GDM1 (cell line): ENCODE results near the gene SSBP3.

Experiments
- DNase-seq: peaks from one replicate; lab custom pipeline; 2025; lab: John Stamatoyannopoulos, UW

Gene SSBP3

DNA sequence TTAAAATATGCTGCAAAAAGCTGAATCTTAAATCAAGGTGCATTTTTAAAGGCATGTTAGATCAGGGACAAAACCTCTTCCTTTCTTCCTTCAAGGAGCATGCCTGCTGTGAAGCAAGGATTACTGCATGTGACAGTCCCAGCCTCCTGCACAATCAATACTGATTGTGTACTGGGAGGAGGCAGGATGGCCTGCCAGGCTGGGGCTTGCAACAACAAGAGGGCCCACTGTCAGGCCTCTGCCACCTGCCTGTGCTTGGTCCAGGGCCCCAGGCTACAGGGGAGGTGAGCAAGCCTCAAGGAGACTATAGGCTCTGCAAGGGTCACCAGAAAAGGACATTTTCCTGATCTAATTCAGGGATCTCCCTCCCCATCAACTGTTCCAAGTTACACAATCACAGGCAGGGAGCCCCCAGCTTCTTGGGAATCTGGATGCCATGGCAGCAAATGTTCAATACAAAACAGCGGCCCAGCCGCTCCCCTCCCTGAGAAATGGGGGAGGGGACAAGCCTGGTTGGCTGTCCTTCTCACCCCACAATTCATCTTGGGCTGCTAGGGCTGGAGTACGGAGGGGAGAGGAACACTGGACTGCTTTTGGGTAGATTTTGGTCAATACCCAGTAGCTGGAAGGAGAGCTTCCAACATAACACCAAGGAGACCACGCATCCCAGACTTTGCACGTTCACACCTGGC lies 76.7 kb downstream of the SSBP3 start:
- DNase-seq: no peak

DNA sequence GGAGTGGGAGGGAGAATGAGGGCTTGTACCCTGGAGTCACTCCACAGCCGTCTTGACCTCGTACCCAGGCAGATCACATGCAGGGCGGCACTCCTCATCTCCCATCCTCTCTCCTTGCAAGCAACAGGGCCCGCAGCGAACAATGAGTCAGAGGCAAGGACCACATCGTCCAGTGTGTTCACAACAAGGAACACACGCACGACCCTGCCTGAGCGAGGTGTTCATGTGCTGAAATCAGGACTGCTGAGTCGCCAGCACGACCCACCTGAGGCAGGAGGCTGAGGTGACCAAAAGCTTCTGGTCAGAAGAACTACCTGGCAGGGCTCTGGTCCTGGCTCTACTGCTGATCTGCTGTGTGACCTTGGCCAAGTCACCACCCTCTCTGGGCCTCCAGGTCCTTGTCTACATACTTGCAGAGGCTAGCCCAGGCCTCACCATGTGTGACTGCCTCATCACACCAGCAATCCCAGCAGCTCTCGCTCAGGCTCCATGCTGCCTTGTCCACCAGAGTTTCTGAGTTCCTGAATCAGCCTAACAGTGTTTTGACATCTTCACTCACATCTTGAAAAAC lies 78.0 kb downstream of the SSBP3 start:
- DNase-seq: no peak

DNA sequence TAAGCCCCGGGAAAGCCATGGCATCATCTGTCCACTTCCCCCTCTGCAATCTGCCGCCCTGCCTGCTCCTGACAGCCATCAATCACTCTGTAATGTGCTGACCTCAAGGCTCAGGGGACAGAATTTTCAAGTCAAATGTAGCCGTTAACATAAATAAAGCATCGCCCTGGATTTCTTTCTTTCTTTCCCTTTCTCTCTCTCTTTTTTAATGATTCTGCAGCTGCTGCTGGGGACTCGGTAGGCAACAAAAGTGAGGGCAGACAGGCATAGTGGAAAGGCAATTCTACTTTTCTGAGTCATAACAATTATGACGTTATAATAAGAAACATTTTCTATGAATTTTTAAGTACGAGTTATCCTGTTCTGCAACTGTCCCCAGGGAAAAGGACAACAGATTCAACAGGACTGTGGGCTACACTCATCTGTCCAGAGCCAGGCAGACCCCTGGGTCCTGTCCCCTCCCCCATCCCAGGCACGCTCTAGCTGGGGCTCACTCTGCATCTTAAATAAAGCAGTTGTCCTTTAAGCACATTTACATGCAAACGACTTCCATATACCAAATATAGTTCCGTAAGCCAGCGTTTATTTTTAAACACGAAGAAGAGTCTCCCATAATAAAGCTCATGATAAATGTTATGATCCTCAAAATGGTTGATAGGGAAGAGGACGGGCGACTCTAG lies 78.7 kb downstream of the SSBP3 start:
- DNase-seq: no peak

DNA sequence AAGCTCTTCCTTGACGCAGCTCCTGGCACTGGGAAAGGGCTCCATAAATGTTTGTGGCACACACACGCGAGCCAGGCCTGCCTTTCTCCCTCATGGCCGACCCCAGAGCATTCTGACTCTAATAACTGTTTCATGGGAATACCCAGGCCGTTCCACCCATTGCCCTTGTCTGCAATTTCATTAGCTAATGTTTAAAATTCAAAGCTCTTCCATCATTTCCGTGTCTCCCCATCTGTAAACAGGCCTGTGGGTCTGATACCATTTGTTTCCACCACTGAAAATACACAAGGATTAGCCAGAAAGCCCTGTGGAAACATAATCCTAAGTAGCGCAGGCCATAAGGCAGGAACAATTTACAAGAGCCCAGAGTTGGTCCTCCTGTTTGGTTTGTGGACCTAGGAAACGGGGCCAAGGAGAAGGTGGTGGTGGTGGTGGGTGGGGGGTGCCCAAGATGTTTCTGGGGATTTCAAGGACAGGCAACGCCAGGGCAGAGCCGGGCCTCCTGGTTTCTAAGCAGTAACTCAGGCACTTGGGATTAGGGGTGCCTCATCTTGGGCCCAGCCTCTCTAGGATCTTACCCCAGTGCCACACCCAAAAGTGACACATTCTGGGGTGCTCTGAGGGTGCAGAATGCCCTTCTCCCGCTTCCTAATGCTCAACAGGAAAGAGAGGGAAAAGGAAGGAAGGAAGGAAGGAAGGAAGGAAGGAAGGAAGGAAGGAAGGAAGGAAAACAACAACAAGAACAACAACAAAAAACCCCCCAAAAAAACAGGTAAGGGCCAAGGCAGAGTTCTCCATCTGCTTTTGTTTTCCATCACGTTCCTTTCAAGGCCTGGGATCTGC lies 79.4 kb downstream of the SSBP3 start:
- no peak for DNase-seq

DNA sequence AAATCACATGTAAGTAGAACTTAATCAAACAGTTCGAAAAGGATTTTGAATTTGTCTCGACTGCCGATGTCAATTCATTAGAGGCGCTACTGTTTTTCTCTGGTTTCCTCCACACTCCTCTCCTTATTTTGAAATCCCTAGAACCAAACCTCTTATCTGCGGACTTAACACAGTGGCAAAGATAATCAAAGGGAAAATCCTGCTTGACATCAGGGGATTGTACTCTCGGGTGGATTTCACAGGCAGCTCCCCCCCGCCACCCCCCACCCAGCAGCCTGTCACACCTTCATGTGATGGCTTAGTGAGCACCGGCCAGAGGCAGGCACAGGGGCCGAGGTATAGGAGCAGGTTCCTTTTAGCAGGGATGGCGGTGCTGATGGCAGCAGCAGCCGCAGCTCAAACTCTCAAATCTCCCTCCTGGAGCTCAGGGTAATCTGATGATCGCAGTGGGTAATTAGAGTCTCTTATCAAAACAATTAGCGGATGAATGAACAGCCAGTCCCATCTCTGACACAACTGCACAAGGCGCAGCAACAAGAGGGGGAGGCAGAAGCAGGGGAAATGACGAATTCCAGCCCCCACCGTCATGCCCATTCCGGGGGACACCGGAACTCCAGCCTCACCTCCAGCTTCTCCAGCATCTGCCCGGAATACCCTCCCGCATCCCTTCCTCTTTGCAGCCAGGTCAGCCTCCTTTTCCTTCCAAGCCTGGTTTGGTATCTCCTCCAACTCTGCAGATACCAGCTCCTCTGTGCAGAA lies 80.3 kb downstream of the SSBP3 start:
- no peak for DNase-seq

DNA sequence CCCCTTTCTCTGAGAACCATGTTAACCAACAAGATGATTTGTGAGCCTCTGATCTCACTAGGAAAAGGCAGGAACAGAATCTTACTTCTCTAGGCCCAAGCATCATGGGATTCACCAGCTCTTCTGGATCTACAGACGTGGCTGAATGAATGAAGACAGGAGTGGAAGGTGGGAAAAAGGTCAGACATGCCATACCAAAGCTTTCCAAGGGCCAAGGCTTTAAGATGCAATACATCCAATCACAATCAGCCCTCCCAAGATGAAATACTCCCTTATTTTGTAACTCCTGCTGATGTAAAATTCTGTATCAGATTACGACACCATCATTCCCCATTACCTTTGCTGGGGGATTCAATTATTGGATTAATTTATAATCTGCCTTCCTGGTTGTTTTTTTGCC lies 80.9 kb downstream of the SSBP3 start:
- no peak for DNase-seq

DNA sequence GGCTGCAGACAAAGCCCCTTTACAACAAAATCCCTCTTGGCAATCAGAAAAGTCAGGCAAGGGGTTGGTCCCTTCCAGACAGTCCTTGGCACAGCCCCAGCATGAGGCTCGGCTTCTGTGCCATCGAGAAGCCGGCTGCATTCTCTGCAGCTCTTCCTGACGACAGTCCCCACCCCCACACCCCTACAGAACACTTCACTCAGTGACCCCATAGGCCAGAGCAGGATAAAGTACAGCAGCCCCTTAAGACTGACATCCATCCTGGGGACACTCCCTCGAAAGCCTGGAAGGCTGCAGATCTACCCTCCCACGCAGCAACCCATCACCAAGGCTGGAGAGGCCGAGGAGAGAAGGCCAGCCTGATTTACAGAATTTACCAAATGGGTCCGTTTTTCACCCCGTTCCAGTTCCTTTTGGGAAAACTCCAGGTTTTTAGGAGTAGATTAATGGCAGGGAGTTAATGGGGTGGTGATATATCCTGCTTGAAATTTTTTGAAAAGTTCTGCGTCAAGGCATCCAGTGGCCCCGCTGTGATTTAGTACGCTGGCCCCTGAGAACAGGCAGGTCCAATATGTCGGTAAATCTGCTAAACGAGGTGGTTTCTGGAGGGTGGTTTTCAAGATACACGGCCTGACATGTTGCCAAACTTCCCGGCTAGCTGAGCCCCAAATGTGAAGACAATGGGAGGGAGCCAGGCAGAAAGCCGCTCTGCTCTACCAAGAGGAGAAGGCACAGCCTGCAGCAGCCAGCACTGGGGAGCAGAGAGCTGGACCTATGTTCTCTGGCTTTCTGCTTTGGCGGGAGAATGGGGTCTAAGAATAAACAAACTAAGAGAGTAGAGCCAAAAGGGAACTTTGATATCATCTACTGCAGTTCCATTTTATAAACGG lies 81.7 kb downstream of the SSBP3 start:
- DNase-seq: no peak

DNA sequence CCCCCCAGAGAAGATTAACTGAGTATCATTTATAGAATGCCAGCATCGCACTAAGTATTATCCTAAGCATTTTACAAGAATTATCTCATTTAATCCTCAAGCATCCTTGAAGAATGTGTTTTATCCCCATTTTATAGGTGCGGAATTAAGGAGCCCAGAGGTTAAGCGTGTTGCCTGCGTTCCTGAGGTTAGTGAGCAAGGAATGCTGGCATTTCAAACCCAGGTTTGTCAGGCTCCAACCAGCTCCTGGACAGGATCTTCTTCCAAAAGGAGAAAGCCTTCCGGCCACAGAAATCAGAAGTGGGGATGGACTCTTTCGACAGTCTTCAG lies 82.3 kb downstream of the SSBP3 start:
- no peak for DNase-seq

DNA sequence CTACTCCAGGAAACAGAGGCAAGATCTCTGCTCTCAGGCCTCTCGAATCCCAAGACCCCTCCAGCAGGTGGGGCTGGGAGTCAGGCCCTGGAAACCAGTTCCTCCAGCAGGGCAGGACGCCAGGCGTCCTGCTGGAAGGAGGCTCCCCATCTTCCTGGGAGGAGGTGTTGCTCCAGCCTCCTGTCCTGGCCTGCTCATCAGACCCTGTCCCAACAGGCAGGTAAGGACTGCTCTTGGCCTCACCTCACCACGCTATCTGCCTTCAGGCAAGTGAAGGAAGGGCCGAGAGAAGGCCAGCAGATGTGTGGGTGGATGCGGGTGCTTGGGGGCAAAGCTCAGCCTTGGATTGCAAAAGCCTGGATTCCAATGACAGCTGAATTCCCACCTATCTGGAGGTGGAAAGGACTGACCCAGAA lies 82.9 kb downstream of the SSBP3 start:
- no peak for DNase-seq

DNA sequence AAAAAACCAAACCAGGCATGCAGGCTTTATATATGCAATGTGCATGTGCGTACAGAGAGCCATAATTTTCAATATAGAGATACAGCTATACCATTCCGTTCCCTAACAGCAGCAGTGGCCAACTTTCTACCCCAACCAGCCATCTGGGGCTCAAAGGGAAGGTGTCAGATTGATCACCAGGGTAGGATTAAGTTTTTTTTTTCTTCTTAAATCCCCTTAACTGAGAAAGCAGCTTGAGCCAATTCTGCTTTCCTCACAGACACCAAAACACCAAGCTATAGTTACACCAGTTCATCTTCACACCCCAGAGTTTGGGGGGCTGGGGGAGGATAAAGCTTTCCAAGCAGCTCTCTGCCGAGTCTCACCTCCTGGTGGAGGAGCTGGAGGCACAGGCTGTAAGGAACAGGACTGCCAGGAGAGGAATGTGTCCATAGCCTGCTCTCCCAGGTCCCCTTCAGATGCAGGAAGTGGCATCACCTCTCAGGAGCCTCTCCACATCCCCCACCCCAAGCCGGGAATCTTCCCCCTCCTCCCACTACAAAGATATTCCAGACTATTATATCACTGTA lies 87.9 kb downstream of the SSBP3 start:
- DNase-seq: no peak

DNA sequence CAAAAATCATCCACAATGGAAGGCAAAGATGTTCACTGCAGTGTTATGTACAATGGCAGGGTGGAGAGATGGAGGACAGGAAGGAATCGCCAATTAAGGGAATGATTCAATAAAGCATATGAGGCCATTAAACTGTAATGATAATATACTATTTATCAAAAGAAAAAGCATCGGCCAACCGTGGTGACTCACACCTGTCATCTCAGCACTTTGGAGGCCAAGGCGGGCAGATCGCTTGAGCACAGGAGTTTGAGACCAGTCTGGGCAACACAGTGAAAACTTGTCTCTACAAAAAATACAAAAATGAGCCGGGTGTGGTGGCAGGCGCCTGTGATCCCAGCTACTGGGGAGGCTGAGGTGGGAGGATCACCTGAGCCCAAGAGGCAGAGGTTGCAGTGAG lies 89.1 kb downstream of the SSBP3 start:
- DNase-seq: no peak

DNA sequence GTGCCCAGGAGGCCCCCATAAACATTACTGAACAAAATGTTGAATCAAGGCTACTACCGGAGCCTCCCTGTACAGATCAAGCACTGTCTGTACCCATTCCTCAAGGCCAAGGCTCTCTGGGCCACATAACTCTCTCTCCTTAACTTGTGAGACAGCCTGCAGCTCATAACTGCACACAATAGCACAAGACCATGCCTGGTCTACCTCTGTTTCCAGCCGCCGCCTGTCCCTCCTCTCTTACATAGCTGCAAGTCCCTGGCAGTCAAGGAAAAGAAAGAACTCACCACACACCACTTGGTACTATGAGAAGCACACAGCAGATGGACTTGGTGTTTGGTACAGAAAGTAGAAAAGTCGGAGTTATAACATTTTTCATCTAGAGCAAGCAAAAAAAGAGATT lies 91.1 kb downstream of the SSBP3 start:
- no peak for DNase-seq

DNA sequence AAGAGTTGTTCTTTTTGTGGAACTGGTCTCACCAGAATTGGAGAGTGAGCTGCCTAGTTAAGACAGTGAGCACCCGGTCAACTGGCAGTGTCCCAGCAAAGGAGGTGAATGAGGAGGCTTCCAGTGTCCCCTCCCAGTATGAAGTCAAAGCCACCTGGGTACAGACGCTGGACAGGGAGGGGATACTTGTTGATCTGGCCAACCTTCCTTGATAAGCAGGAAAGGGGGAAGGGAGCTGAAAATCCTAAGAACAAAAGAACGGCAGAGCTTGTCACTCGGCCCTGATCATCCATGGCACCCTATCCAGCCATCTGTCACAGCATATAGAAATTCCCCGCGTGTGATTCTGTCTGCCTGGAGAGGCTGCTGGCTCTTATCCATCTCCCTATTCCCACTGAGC lies 91.5 kb downstream of the SSBP3 start:
- DNase-seq: no peak

DNA sequence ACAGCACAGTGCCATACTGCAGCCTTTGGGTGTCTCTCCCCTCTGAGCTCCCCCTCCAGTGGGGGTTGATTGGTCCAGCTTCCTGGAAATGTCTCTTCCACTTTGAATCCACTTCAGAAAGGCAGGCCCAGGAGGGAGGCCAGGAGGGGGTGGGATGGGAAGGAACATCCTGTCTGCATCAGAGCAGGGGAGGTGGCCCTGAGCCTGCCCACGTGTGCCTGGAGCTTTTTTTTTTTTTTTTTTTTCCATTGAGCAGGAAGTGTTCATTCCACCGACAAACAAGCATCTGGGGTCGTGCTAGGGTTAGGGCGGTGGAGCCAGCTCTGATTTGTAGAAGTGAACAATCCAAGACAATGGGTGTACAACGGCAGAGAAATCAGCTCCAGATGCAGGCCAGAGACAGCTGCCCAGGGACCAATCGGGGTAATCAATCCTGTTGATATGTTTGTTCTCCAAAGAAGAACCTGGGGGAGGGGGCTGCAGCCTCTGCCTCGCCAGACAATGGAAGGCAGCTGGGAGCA lies 93.3 kb downstream of the SSBP3 start:
- DNase-seq: no peak

DNA sequence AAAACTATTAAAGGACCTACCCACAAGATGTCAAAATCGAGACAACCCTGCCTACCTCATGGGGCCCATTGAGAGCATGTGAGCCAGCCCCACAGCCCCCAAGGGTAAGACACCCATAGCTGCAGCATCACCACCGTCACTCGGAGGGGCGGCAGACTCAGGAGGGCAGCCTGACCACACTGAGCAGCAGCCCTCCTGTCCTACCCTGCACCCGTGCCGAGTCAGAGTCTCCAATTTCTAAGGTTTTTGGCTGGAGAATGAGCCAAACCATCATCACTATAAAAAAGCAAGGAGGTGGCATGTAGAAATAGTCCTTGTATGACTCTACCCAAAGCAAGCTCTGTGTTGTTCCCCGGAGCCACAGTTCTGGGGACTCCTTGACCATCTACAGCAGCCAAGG lies 94.7 kb downstream of the SSBP3 start:
- DNase-seq: no peak

DNA sequence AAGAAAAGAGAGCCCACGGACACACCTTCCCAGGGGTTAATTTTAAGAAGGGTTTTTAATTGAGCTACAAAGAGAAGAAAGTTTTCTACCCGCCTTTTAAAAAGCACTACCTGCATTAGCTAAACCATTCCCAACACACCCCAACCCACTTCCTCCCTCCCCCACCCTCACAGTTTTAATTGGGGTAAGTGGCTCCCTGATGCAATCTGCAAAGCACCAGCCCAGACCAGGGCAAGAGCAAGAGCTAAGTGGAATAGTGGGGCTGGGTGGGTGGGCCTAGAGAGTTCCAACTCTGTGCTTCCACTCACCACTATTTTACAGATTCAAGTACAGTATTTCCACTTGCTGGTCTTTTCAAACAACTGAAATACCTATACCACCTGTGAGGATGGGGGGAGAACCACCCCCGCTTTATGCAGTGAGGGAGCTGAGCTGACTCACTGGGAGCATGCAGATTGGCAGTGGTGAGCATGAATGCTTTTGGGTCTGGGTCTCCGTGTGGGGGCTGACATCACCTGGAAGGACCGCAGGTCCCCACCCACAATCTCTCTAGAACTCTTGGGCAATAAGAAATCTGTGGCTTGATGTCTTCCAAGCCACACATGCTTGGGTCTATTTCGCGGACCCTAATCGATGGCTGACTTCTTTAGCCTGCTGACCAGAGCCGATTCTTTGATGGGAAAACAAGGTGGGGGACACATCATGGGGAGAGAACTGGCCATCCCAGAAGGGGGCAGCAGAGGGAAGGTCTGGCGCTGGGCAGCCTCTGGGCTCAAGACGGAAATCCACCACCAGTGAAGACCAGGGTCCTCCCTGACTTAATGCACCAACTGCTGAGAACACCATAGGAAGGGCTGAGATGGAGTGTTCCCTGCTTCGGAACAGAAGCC lies 95.5 kb downstream of the SSBP3 start:
- DNase-seq: no peak

DNA sequence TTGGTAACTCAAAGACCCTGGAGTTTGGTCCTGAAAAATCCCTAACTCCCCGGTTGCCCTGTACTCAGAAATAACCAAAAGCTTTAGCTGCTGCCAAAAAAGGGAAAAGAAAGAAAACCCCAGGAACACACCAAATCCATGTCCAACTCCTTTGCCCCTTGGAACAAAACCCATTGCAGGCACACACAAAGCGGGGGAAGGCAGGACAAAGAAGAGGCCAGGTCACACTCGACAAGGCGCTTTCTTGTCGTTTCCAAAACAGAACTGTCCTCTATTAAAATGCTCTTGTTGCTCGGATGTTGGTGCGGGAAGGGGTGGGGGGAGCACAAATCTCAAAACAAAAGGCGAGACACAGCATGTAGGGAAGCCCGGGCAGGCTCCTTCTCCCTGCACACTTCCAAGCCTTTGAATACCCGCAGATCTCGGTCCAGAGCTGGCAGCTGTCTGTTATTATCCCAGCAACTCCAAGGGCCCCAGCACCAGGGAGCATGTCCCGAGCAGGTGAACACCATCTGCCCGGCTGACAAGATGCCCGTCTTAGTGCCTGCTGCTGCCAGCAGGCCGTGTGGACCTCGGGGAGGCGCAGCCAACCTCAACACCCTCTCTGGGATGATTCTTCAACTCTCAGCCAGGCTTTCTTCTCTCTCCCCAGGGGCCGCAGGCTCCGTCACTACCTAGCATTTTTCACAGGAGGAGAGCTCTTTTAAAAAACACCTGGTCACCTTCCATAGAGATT lies 96.4 kb downstream of the SSBP3 start:
- no peak for DNase-seq

DNA sequence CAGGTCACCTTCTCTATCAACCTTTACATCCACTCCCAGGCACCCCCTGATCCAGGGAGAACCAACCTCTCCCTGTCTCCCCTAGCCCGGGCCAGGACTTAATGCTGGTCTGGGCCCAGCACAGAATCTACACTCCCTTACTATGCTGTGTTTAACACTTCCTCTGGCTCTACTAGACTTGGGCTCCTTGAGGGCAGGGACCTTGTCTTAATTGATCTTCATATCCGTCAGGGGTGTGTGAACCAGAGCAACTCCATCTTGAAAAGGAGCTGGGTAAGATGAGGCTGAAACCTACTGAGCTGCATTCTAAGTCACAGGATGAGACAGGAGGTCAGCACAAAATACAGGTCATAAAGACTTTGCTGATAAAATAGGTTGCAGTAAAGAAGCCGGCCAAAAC lies 98.9 kb downstream of the SSBP3 start:
- no peak for DNase-seq
